ENCODE data around the gene EEPD1.

EEPD1 gene

DNA sequence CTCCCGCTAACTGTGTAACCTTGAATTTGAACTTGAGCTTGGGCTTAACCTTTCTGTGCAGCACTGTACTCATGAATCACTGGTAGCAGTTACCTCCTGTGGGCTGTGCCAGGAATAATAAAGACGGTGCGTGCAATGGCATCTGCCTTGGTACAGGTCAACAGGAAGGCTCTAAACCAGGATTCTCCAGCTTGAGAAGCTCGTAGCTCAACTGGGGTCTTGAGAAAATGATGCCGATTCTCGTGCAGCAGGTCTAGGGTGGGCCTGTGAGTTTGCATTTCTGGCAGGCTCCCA lies 124.1 kb downstream of the EEPD1 start:
- Mint-ChIP-seq H3K9me3 (no peaks in the 10 kb centered on the region), H3K36me3 (ENCODE audit: low read depth) (no peaks in the 10 kb centered on the region), H3K27ac (no peak overlapping the region), H3K4me1 (peaks cover 87% of the 10 kb centered on the region), H3K4me3 (no peak overlapping the region), H3K27me3 (ENCODE audit: low read depth, poor library complexity) (peaks cover 6% of the 10 kb centered on the region)
- TF ChIP-seq, protein P1, sequence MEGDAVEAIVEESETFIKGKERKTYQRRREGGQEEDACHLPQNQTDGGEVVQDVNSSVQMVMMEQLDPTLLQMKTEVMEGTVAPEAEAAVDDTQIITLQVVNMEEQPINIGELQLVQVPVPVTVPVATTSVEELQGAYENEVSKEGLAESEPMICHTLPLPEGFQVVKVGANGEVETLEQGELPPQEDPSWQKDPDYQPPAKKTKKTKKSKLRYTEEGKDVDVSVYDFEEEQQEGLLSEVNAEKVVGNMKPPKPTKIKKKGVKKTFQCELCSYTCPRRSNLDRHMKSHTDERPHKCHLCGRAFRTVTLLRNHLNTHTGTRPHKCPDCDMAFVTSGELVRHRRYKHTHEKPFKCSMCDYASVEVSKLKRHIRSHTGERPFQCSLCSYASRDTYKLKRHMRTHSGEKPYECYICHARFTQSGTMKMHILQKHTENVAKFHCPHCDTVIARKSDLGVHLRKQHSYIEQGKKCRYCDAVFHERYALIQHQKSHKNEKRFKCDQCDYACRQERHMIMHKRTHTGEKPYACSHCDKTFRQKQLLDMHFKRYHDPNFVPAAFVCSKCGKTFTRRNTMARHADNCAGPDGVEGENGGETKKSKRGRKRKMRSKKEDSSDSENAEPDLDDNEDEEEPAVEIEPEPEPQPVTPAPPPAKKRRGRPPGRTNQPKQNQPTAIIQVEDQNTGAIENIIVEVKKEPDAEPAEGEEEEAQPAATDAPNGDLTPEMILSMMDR (IDR thresholded peaks at IDR 0.05) = no peak
- DNase-seq = no peak

DNA sequence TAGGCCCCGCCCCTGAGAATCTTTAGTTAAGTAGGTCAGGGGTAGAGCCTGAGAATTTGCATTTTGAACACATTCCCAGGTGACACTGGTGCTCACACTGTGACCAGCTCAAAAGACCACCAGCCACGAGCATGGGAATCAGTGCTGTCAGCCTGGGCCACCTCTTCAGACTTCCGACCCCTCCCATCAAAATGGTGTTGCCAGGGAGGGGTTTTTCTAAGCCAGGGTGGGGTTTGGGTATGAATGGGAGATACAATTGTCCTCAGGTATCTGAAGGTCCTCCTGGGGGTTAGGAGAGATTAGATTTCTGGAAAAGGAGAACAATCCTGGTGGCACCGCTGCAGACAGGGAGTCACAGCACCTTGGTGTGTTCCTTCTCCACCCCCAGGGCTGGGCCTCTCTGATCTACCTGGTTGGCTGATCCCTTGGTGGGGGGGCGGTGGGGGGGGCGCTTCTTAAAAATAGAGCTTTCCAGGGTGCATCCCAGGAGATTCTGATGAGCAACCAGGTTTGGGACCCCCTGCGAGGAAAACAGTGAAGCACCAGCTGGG lies 125.1 kb downstream of the EEPD1 start:
- no peak for DNase-seq
- Mint-ChIP-seq H3K4me3 (peak overlapping the region; percentile 51), H3K27ac (no peak overlapping the region), H3K4me1 (peaks cover 83% of the 10 kb centered on the region), H3K27me3 (ENCODE audit: low read depth, poor library complexity) (peaks cover 6% of the 10 kb centered on the region), H3K9me3 (no peaks in the 10 kb centered on the region), H3K36me3 (ENCODE audit: low read depth) (no peaks in the 10 kb centered on the region)
- TF ChIP-seq, protein P1 (IDR thresholded peaks at IDR 0.05) = no peak

DNA sequence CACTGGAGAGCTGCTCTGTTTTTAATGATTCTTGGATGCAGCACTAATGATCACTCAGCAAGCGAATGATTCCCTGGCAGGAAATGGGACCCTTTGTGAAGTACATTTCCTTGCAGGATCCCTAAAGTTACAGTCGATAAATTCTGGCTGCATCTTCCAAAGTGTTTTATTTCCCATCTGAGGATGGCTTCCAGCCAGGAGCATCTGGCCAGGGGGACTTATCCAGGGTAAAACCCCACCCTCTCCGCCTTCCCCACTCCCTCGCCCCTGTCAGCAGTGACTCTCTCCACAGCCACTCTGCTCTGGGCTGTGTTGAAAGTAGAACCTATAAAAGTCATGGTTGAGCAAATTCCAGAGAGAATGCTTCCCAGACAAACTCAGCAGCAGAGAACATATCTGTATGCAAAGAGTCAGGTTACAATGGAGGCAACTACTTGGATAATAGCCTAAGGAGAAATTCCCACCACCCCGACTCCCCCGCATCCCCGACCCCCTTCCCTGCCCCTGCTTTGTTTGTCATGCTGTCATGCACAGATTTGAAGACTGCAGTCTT lies 125.6 kb downstream of the EEPD1 start:
- Mint-ChIP-seq H3K4me3 (peak overlapping the region; percentile 51), H3K9me3 (no peaks in the 10 kb centered on the region), H3K36me3 (ENCODE audit: low read depth) (no peaks in the 10 kb centered on the region), H3K27me3 (ENCODE audit: low read depth, poor library complexity) (peaks cover 6% of the 10 kb centered on the region), H3K4me1 (peaks cover 83% of the 10 kb centered on the region), H3K27ac (peak overlapping the region; percentile 95)
- TF ChIP-seq, protein P1 (IDR thresholded peaks at IDR 0.05) = no peak
- DNase-seq = peak; percentile 46

DNA sequence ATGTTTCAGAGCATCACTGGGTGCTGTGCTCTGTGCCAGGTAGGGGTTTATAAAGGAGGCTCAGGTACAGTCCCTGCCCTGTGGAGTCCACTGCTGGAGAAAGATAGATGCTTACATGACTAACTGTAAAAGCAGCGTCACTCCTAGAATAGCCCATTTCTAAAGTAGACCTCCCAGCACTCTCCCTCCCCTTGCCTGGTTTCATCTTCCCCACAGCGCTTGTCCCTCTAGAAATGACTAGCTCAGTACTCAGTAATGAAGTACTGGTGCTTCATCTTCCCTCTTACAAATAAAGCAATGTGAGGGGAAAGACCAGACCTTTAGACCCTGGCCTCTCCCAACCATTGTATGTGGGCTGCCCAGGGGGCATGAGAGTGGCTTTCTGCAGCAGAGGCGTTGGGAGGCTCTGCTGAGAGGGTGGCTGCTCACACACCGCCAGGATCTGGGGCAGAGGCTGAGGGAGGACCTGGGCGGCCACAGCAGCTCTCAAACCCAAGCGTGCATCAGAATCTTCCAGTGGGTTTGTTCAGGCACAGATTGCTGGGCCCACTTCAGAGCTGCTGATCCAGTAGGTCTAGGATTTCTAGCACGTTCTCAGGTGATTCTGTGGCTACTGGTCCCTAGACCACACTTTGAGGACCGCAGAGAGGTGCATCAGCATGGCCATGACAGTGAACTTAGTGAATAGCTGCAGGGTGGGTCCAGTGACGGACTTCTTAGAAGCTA lies 126.3 kb downstream of the EEPD1 start:
- Mint-ChIP-seq H3K4me1 (peaks cover 79% of the 10 kb centered on the region), H3K27ac (peak overlapping the region; percentile 68), H3K36me3 (ENCODE audit: low read depth) (no peaks in the 10 kb centered on the region), H3K27me3 (ENCODE audit: low read depth, poor library complexity) (peaks cover 6% of the 10 kb centered on the region), H3K9me3 (no peaks in the 10 kb centered on the region), H3K4me3 (peak overlapping the region; percentile 51)
- TF ChIP-seq, protein P1 (IDR thresholded peaks at IDR 0.05) = no peak
- no peak for DNase-seq

DNA sequence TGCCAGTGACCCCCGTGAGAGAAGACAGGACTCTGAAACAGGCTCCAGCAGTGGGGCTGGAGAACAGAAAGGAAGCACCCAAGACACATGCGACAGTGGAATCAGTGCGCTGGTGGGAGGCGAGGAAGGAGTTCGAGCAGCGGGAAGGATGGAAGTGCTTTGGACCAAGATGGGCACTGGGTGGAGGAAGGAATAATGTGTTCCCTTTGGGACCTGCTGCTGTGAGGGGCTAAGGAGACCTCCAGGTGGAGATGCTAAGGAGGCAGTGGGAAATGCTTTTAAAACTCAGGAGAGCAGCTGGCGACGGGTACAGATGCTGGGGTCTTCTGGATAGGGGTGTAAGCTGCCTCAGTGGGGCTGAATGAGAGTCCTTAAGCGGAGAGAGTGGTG lies 126.9 kb downstream of the EEPD1 start:
- H3K4me1 Mint-ChIP-seq = peaks cover 73% of the 10 kb centered on the region
- H3K4me3 Mint-ChIP-seq = peak overlapping the region; percentile 6
- peaks cover 6% of the 10 kb centered on the region for H3K27me3 Mint-ChIP-seq (ENCODE audit: low read depth, poor library complexity)
- DNase-seq = no peak
- no peaks in the 10 kb centered on the region for H3K36me3 Mint-ChIP-seq (ENCODE audit: low read depth)
- H3K9me3 Mint-ChIP-seq = no peaks in the 10 kb centered on the region
- TF ChIP-seq, protein P1 (IDR thresholded peaks at IDR 0.05) = no peak
- H3K27ac Mint-ChIP-seq = no peak overlapping the region
